ENCODE results near the gene TEAD3.

The TEAD3 gene

DNA sequence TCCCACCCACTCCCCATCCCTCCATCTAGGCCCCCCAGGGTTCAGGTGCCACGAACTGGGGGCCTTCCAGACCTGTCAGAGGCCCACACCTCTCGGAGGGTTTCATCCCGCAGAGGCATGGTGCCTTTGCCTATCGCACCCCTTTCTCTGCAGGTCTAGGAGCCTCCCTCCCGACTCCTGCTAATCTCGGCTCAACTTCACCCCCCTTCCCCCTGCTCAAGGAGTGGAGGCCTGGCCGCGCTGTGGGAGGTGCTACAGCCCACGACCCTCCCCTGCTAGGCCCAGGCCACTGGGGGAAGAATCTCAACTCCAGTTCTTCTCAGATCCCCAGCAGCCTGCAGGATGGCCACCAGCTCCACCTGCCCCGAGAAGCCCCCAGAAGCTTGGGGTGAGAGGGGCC lies 15.9 kb upstream of the TEAD3 start, which contains the start of gene TULP1:
Gene TULP1 (minus strand): TSS at position 157 of the 400 bp plus-strand sequence. CDS start 38 bp downstream, at position 119.
- DNase-seq (ENCODE audit: low read depth) = no peak

DNA sequence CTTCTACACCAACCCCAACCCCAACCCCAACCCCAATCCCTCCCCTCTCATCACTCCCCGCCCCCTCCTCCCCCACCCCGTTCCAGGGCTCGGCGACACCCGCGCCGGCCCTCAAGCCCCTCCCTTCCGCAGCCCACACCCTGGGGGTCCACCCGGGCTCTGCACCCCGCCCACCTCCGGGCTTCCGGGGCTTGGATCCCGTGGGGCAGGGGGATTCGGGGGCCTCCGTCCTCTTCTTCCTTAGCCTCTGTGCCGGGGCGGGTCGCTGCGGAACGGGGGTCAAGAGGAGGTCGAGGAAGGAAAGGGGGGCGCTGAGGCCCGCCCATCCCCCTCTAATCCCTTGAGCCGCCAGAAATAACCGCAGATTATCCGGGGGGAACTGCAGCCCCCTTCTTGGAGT lies 15.1 kb upstream of the TEAD3 start:
- no peak for DNase-seq (ENCODE audit: low read depth)

- DNase-seq (ENCODE audit: low read depth) = no peak
Measured at GRCh38 chr6:35511562-35511941, 14.7 kb upstream of the TEAD3 start.

DNA sequence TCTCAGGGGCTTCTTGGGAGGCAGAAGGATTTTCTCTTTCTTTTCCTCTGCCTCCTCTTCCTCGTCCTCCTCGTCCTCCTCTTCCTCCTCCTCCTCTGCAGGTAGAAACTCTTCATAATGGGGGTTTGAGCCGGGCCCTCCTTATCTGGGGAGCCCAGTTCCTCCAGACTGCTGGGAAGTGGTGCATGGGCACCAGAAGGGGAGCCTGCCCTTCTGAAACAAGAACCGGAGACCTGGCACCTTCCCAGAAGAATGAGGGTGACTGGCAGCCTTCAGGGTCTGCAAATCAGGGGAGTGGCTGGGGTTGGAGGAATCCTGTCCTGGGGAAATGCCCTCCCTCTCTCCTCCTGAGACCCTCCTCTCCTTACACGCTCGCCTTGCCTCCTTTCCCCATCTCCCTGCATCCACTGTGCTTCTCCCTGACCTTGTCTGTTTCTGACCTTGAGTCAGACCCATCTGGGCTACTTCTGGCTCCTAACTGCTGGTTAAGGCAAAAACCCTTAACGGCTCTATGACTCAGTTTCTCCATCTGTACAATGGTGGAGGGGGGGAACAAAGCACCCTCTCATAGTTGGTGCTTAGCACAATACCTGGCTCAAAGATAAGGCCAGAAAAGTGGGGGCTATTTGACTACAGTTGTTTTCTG lies 14.2 kb upstream of the TEAD3 start:
- no peak for DNase-seq (ENCODE audit: low read depth)

DNA sequence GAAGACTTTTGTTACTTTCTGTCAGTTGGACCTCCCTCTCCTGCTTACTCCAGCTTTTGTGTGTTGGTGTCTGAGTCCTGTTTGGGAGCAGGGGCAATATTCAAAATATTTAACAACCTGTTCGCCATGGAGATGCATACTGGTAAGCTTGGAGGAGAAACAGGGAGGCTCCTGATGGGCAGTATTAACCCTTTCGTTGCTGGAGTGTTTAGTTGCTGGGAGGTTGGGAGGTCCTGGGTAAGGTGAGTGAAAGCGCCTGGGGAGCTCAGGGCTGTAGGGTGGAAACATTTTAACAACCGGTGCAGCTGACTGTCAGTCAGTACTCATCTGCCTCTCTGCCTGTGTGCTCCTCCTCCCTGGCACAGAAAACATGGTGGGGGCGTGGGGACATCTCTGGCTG lies 11.7 kb upstream of the TEAD3 start:
- DNase-seq (ENCODE audit: low read depth) = no peak

DNA sequence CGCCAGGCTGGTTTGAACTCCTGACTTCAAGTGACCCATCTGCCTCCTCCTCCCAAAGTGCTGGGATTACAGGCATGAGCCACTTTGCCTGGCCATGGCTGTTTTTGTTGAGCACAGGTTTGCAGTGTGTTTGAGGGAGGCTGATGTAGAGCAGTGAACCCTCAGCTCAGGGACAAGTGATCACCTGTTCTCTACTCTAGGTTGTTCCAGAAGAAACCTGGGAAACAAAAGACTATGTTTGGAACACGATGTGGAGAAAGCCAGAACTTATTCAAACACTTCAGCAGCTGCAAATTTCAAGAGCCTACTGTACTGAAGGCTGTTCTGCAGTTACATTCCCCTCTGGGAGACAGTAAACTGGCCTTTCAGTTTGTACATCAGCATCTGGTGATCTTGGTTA lies 11.1 kb upstream of the TEAD3 start:
- no peak for DNase-seq (ENCODE audit: low read depth)

DNA sequence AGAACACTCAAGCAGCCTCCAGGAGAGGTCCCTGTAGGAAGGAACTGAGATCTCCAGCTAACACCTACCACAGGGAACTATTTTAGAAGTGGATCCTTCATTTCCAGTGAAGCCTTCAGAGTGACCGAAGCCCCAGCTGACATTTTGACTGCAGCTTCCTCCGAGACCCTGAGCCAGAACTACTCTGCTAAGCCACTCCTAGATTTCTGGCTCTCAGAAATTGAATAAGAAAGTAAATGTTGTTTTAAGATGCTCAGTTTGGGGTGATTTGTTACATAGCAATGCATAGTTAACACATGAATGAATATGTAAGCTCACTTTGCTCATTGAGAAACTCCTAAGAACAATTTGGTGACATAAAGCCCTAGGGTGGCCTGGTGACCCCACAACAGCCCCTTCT lies 10.3 kb upstream of the TEAD3 start:
- no peak for DNase-seq (ENCODE audit: low read depth)

GRCh38 chr6:35506536-35506935 lies 9.7 kb upstream of the TEAD3 start:
- no peak for DNase-seq (ENCODE audit: low read depth)

DNA sequence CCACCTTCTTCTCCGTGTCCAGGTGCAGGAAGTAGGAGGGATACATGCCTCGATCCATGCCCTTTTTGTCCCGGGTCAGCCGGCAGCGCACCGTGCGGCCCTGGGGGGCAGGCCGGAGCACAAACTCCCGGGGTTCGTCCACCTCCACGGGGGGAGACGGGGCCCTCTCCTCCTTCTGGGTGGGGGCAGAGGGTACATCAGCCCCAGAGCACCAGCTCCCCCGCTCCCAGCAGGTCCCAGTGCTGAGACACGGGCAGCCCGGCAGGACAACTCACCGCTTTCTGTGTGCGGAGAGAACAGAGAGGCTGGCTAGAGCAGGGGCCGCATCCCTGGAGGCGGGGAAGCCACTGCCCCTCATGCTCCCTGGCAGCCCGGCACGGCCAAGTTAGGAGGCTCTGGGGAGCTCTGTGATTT lies 9.1 kb upstream of the TEAD3 start:
- no peak for DNase-seq (ENCODE audit: low read depth)

DNA sequence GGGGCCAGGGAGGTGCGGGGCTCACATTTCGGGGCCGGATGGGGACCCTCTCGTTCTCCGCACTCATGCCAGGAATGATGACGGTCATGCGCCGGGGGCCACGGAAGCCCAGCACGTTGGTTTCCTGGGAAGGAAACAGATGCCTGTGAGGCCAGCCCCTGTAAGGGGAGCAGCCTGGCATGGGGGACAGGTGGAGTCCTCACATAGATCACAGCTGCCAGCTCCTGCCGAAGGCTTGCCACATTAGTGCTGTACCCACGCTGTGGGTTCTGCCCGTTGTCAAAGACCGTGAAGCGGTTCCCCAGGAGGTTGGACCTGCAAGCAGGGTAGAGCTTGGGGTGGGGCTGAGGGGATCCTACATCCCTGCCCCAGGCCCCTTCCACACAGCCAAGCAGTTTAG lies 6.7 kb upstream of the TEAD3 start:
- DNase-seq (ENCODE audit: low read depth) = no peak

DNA sequence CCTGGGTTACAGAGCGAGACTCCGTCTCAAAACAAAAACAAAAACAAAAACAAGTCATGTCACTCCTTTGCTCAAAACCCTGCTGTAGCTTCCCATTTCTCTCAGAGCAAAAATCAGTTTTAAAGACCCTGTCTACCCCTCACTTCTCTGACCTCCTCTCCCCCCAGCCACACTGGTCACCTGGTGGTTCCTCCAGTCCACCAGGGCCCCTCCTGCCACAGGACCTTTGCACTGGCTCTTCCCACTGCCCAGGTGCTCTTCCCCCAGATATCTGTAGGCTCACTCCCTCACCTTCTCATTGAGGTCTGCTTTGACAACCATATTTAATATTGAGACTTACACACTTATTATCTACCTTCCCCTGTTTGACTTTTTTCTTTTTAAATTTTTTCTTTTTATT lies 4.9 kb upstream of the TEAD3 start:
- no peak for DNase-seq (ENCODE audit: low read depth)

DNA sequence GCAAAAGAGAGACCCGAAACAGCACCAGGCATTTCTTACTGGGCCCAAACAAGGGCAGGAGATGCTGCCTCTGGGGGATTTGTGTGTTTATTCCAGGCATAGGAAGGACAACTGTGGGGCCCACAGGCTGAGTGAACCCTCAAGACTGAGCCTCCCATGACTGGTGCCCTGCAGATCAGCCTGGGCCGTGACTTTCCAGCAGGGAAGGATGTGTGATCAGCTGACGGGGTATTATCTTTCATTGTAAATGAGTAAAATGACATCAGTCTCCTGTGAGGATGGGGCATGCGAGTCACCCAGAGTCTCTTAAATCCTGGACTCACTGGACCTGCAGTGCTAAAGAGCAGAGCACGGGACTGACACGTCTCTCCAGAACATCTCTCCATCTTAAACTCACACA lies 3.9 kb upstream of the TEAD3 start:
- DNase-seq (ENCODE audit: low read depth) = no peak

DNA sequence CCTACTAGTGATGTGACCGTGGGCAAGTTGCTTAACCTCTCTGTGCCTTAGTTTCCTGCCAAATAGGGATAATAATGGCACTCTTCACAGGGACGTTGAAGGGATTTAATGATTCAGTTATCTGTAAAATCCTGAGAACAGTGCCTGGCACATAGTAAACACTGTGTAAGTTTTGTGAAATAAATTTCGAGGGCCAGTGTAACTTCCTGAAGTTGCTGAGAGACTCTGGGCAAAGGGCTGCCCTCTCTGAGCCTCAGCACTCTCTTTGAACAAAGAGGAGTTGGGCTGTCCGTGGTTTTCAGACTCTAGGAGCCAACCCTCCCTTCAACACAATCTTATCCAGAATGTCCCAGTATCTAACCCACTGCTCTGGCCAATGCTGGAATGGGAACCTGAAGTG lies 2.5 kb upstream of the TEAD3 start:
- no peak for DNase-seq (ENCODE audit: low read depth)

DNA sequence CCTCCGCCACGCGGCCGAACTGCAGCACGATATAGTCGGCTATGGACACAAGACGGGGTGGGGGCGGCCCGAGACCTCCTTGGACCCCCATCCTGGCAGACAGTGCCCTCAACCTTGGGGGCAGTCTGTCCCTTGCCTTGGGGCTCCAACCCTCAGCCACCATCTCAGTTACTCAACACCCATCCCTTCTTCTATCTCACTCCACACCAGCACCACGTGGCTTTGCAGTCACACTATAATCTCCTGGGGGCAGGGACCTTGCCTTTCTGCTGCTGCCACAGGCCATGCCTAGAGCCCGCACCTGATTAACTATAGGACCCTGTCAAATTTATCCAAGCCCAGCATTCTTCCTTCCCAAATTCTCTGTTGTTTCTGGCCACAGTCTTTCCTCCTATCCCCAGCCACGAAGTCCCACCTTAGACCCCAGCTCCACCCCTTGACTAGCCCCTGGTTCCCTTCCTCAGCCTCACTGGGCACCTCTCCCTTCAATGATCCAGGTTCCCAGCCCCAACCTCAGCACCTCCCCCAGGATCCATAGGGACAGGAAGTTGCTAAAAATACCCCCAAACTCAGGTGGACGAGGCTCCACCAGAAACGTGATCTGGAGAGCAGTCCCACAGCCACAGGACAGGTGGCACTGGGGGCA lies 1.7 kb upstream of the TEAD3 start:
- DNase-seq (ENCODE audit: low read depth) = no peak

- DNase-seq (ENCODE audit: low read depth) = peak; percentile 82
Measured at GRCh38 chr6:35497571-35498421, 917 bp upstream of the TEAD3 start.

- DNase-seq (ENCODE audit: low read depth) = no peak
Measured at GRCh38 chr6:35496036-35496840, 641 bp downstream of the TEAD3 start.

- no peak for DNase-seq (ENCODE audit: low read depth)
Measured at GRCh38 chr6:35495258-35496035, 1.4 kb downstream of the TEAD3 start.

- DNase-seq (ENCODE audit: low read depth) = no peak
Measured at GRCh38 chr6:35494161-35494563, 2.7 kb downstream of the TEAD3 start.

DNA sequence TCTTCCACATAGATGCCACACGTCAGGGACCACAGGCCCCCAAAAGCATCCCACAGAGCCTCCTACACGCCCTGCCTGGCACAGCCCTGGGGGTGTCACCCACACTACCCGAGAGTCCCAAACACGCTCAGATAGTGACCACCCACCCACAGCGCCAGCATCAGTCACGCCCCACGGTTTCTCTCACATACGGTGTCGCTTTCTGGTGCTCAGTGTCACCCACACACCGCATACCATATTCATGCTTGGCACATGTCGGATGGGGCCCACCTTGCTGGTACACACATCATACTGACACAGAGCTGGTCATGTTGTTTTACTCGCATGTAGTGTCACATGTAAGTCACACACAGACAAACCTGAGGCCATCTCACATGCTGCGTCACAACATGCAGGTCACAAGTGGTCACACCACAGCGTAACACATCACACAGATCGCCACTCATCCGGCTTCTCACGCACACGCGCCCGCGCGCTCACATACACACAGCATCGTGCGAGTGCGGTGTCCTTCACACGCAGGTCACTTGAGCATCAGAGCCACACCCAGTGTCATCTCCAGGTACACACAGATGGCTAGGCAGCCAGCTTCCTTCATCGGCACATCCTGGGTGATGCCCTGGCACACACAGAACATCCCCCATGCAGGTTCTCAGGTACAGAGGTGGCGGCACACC lies 3.4 kb downstream of the TEAD3 start:
- DNase-seq (ENCODE audit: low read depth) = no peak

DNA sequence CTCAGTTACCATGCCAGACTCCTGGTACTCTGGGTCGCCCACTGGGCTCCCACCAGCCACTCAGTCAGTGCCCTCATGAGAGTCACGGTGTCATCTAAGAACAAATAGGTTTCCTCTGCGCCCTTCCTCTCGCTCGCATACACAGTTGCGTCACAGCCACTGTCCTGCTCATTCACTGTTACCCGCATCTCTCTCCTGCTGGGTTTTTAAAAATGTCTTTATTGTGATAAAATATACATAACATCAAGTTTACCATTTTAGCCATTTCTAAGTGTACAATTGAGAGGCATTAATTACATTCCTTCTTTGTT lies 4.0 kb downstream of the TEAD3 start:
- DNase-seq (ENCODE audit: low read depth) = no peak
